Right lobe of liver (tissue), 6 donors: ENCODE results near the gene MTSS2. TPM values are rescaled to one million over a fixed set of nuclear protein-coding genes. Genes with fewer than 3 reads are reported as not detected.
A peak's percentile ranks its signal among the peaks of the same experiment; 100 is the strongest.
"Not testable (repeated sequence)": the region's sequence is repeated elsewhere in the genome, so short reads cannot be mapped to it uniquely, and the experiment has no call there.

ENCODE experiments used
- ATAC-seq, 4 donors: fragments of 200-7000 bp; cut with Tn5 transposase; one replicate each; pipeline ENCODE4 v1.9.1; 2020; ENCODE audit warnings: mild to moderate bottlenecking in 4 of 4, moderate library complexity in 4 of 4
- DNase-seq, 3 donors: peaks; one replicate each; pipeline ENCODE4 v3.0.0-alpha.2; 2020
- H3K27ac ChIP-seq, 3 donors: fragments of 200-600 bp; one replicate each; pipeline ENCODE4 v1.8.0; 2022
- H3K27me3 ChIP-seq, 2 donors: fragments of 200-600 bp; one replicate each; pipeline ENCODE4 v1.8.0; 2022
- H3K36me3 ChIP-seq, 4 donors: fragments of 200-600 bp; sonication (generic) in 1 of 4; one replicate each; pipeline versions ENCODE4 v1.5.1 to v1.8.0; 2017 to 2022; ENCODE audit warnings: control low read depth in 1 of 4
- H3K4me1 ChIP-seq, 4 donors: fragments of 200-600 bp; sonication (generic) in 1 of 4; one replicate each; pipeline versions ENCODE4 v1.5.1 to v1.8.0; 2017 to 2022; ENCODE audit warnings: control low read depth in 1 of 4
- H3K4me3 ChIP-seq, 3 donors: fragments of 200-600 bp; one replicate each; pipeline ENCODE4 v1.8.0; 2022
- H3K9me3 ChIP-seq, 4 donors: fragments of 200-600 bp; sonication (generic) in 1 of 4; one replicate each; pipeline versions ENCODE4 v1.5.1 to v1.8.0; 2017 to 2022; ENCODE audit warnings: control low read depth in 1 of 4
- POLR2A ChIP-seq: fragments of 450-650 bp; IDR thresholded peaks from one replicate; pipeline ENCODE4 v1.6.1; 2017; ENCODE audit warnings: antibody characterized with exemption, mild to moderate bottlenecking
- WGBS: methylation state at CpG from one replicate; pipeline ENCODE4 v1.1.6; 2018; ENCODE audit warnings: low coverage, low lambda C conversion rate; ENCODE audit not compliant: insufficient coverage; ENCODE audit errors: missing lambda C conversion rate; 5-methylcytosine and 5-hydroxymethylcytosine counted together
- intact Hi-C, 2 donors: fragments of 100-400 bp; cut with DNase I; formaldehyde crosslinking; loops; one replicate each; pipeline versions ENCODE4 v1.11.2 to v1.14.1; 2022
- total RNA-seq, 6 experiments: library from RNA; depleted of rRNA in 2 of 6; stranded (reverse); fragments of >200 nt in 2 of 6; fragmentation: NEBNext Ultra II Directional in 3 of 6; extraction: Animal tissue kit (Norgen Biotek cat#: 25700) in 3 of 6; gene quantifications; one replicate each; pipeline versions ENCODE4 v1.1.0 to v1.2.4, GENCODE V29; 2016 to 2023
- TF ChIP-seq, protein P1 (sequence below), 4 donors: fragments of 200-600 bp in 3 of 4; fragments of 450-650 bp in 1 of 4; IDR thresholded peaks; one replicate each; pipeline versions ENCODE4 v1.5.1 to v1.8.0; 2016 to 2022; ENCODE audit warnings: antibody characterized with exemption in 4 of 4, mild to moderate bottlenecking in 2 of 4
- donor health status: DM: no; HTN: yes; CAD: no.
- donor health status: DM: no; HTN: no; CAD: no.
- donor health status: DM: no; HTN: no; CAD: no.
- donor health status: DM: no; HTN: yes; CAD: no.
- donor health status: DM: no; HTN: yes; CAD: no.

MTSS2 gene
- total RNA-seq, 6 experiments from 2014 or later = 28.5 to 117 (median 80.2) TPM

DNA sequence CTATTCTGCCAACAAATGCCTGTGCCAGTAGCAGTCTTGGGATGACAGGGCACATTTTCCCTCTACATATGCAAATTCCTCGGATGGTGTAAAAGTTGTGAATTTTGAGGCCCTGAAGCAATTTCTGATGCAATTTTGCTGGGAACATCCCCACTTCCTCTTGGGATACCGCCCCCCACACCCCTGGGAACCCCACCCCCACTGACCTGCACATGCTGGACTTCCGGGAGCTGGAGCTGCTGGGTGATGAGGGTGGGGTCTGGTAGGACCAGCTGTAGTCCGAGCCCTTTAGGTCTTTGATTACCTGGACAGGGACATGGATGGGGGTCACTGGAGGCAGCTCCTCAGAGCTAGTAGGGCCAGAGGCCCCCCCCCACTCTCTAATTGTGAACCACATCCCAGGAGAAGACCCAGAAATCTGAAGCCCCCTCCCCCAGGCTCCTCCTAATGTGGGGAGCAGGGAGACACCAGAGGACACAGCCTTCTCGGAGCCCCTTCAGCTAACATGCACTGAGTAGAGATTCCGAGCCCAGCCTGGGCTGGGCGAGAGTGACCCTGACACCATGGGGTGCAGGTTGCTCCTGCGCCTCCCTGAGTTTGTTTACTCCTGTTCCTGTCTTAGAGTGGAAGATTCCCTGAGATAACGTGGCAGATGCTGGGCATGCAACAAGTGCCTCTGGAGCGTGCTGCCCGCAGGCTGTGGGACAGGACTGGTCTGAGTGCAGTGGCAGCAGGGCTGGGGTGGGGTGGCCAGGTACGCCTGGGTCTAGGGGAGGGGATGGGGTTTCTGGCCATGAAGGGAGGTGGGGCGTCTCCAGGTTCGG lies 9.0 kb downstream of the MTSS2 start:
- H3K4me3 ChIP-seq = no peak overlapping the region
- WGBS = 88% methylated on average over 5 of the region's 14 CpGs
- intact Hi-C loops = loop anchor here in 1 of 2 donors (5.0 kb wide), 1 partner anchor 80 kb away; no protein-coding TSS in a partner anchor
- peaks cover 0 to 10% (median 4%) of the 10 kb centered on the region in 4 donors for H3K4me1 ChIP-seq
- peaks cover under 1 to 74% (median 40%) of the 10 kb centered on the region in 4 donors for H3K36me3 ChIP-seq
- peak in 1 of 3 donors; percentile 50 for DNase-seq
- H3K9me3 ChIP-seq = no peaks in the 10 kb centered on the region
- no peak for ATAC-seq
- no peak overlapping the region for H3K27ac ChIP-seq
- TF ChIP-seq, protein P1, sequence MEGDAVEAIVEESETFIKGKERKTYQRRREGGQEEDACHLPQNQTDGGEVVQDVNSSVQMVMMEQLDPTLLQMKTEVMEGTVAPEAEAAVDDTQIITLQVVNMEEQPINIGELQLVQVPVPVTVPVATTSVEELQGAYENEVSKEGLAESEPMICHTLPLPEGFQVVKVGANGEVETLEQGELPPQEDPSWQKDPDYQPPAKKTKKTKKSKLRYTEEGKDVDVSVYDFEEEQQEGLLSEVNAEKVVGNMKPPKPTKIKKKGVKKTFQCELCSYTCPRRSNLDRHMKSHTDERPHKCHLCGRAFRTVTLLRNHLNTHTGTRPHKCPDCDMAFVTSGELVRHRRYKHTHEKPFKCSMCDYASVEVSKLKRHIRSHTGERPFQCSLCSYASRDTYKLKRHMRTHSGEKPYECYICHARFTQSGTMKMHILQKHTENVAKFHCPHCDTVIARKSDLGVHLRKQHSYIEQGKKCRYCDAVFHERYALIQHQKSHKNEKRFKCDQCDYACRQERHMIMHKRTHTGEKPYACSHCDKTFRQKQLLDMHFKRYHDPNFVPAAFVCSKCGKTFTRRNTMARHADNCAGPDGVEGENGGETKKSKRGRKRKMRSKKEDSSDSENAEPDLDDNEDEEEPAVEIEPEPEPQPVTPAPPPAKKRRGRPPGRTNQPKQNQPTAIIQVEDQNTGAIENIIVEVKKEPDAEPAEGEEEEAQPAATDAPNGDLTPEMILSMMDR (IDR thresholded peaks at IDR 0.05) = no peak
- no peak for TF ChIP-seq POLR2A
- H3K27me3 ChIP-seq = no peaks in the 10 kb centered on the region

DNA sequence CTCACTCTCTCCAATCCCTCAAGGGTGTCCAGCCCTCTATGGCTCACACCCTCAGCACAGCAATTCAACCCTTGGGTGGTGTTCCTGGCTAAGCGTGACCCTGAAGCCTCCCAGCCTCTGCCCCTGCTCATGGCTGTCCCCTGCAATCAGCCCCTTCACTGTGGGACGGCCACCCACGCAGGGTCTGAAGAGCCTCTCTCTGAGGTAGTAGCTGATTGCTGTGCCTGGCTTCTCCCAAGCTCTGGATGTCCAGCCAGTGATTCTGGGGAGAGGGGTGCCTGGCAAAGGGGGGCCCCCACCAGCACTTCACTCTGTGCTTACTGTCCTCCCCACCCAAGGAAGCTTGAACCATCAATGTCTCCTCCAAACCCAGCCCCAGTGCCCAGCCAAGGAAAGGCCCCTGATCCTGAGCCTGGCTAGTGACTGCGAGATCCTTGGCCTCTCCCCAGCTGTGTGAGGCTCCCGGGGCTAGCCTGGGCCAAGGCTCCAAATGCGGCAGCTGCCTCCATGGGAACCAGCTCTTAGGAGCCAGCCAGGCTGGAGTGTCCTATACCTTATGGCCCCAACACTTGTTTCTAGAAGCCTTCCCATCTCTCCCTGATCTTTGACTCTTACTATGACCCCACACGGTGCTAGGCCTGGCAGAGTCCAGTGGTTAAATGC lies 9.9 kb downstream of the MTSS2 start:
- 18% methylated on average over 1 of the region's 7 CpGs for WGBS
- no peaks in the 10 kb centered on the region for H3K9me3 ChIP-seq
- H3K27me3 ChIP-seq = no peaks in the 10 kb centered on the region
- H3K36me3 ChIP-seq = peaks cover 4 to 83% (median 47%) of the 10 kb centered on the region in 4 donors
- intact Hi-C loops = loop anchor here in 1 of 2 donors (5.0 kb wide), 1 partner anchor 81 kb away; no protein-coding TSS in a partner anchor
- H3K4me1 ChIP-seq = peaks cover 0 to 1% (median 0%) of the 10 kb centered on the region in 4 donors
- TF ChIP-seq, protein P1 (IDR thresholded peaks at IDR 0.05) = no peak
- TF ChIP-seq POLR2A = no peak
- ATAC-seq (peak in 1 of 4 donors; percentile 5), DNase-seq (peak in 1 of 3 donors; percentile 35)
- no peak overlapping the region for H3K4me3 ChIP-seq
- no peak overlapping the region for H3K27ac ChIP-seq

DNA sequence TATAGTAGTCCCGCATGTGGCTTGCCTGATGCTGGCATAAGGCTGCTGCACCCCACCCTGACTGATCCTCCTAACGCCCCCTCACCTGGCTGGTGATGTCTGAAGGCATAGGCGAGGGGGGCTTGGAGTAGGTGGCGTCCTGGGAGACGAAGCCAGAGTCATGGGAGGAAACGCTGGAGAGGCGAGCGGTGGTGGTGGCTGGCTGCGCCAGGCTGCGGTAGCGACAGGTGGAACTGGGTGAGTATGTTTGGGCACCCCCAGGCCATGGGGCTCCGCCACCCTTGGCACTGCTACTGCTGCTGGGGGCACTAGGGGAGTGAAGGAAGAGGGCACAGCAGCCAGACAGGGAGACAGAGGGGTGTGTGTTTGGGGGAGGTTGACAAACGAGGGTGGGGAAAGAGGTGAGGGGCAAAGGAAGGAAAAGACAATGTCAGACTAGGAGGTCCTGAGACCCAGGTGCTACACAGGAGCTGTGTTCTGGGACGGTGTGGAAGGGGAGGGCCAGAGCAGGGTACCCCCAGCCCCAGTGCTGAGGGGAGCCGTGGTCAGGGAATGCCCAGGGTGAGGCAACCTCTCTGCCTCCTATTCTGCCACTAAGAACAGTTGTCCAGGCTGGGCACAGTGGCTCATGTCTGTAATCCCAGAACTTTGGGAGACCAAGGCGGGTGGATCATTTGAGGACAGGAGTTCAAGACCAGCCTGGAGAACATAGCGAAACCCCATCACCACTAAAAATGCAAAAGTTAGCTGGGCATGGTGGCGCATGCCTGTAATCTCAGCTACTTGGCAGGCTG lies 11.4 kb downstream of the MTSS2 start:
- Histone ChIP-seq H3K9me3 (no peaks in the 10 kb centered on the region), H3K36me3 (peaks cover 15 to 87% (median 57%) of the 10 kb centered on the region in 4 donors), H3K27me3 (no peaks in the 10 kb centered on the region), H3K4me3 (no peak overlapping the region), H3K27ac (no peak overlapping the region), H3K4me1 (no peaks in the 10 kb centered on the region)
- ATAC-seq (no peak), DNase-seq (peak in 1 of 3 donors; percentile 48)
- intact Hi-C loops = loop anchor here in 1 of 2 donors (5.0 kb wide), 1 partner anchor 83 kb away; no protein-coding TSS in a partner anchor
- WGBS = 75% methylated on average over 8 of the region's 18 CpGs
- TF ChIP-seq, protein P1 (IDR thresholded peaks at IDR 0.05) = no peak
- no peak for TF ChIP-seq POLR2A

- H3K9me3 ChIP-seq, H3K27me3 ChIP-seq, H3K4me3 ChIP-seq, H3K4me1 ChIP-seq, intact Hi-C loops, ATAC-seq, H3K27ac ChIP-seq: not testable (repeated sequence)
- 100% methylated on average over 3 of the region's 4 CpGs for WGBS
- peaks cover 15 to 78% (median 54%) of the 10 kb centered on the region in 4 donors for H3K36me3 ChIP-seq
- DNase-seq = peak in 1 of 3 donors; percentile 3
Observed at GRCh38 chr16:70670938-70671337, 14.9 kb downstream of the MTSS2 start.
